GM21390 (cell line): ENCODE results near the gene BCL7A.
"Not testable (repeated sequence)": the region's sequence is repeated elsewhere in the genome, so short reads cannot be mapped to it uniquely, and the experiment has no call there.

ENCODE experiments used
- ATAC-seq: cut with Tn5 transposase; IDR thresholded peaks from one replicate; pipeline ENCODE4 v1.9.1; 2021; ENCODE audit not compliant: unreplicated experiment

Gene BCL7A

GRCh38 chr12:122051231-122051876 lies 29.7 kb downstream of the BCL7A start:
- no peak for ATAC-seq

- ATAC-seq = no peak
These were observed 30.6 kb downstream of the BCL7A start for GRCh38 chr12:122052285-122052684.

GRCh38 chr12:122054842-122055520 lies 33.3 kb downstream of the BCL7A start:
- ATAC-seq = no peak

DNA sequence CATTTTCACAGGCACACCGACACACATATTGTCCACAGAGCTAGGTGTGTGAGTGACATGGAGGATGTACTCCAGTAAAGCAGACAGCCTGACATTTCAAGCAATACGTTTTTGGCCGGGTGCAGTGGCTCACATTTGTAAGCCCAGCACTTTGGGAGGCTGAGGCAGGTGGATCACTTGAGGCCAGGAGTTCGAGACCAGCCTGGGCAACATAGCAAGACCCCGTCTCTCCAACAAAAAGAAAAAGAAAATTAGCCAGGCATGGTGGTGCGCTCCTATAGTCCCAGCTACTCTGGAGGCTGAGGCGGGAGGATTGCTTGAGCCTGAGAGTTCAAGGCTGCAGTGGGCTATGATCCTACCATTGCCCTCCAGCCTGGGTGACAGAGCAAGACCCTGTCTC lies 34.7 kb downstream of the BCL7A start:
- not testable (repeated sequence) for ATAC-seq

DNA sequence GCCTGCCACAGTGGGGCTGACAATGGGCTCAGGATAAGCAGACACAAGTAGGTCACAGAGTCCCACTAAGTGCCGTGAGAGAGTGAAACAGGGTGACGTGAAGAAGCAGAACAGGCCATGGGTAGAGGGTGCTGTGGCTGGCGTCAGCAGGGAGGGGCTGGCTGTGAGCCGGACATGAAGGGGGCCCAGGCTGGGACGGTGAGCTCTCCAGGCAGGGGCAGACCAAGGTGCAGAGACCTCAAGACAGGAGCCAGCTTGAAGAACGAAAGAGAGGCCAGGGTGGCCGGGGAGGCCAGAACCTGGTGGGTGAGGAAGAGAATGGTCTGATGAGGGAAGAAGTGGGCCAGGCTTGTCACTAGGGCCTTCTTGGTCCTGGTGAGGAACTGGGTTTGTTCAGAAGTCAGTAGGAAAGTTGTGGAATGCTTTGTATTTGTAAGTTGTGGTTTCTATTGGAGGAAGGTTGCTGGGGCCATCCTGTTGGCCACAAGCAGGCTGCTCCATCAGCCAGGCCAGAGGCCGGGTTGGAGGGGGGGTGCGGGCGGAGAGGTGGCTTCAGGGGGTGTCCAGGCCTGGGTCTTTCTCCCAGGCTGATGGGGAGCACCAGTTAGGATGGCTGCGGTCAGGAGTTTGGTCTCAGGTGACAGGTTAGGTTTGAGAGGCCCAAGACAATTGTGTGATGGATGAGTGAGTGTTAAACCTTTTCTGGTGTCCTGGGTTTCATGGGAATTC lies 35.5 kb downstream of the BCL7A start:
- no peak for ATAC-seq

DNA sequence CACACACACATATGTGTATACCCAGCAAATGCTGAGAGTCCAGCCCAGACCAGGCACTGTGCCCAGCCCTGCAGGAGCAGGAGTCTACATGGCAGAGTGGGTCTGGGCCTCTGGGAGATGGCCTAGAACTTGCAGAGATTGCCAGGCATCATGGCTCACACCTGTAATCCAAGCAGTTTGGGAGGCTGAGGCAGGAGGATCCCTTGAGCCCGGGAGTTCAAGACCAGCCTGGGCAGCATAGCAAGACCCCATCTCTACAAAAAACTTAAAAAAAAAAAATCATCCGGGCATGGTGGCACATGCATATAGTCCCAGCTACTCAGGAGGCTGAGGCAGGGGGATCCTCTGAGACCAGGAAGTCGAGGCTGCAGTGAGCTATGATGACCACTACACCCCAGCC lies 36.1 kb downstream of the BCL7A start:
- no peak for ATAC-seq

- no peak for ATAC-seq
These were observed 37.0 kb downstream of the BCL7A start for GRCh38 chr12:122058549-122059149.

GRCh38 chr12:122059203-122059960 lies 37.7 kb downstream of the BCL7A start:
- ATAC-seq = no peak

DNA sequence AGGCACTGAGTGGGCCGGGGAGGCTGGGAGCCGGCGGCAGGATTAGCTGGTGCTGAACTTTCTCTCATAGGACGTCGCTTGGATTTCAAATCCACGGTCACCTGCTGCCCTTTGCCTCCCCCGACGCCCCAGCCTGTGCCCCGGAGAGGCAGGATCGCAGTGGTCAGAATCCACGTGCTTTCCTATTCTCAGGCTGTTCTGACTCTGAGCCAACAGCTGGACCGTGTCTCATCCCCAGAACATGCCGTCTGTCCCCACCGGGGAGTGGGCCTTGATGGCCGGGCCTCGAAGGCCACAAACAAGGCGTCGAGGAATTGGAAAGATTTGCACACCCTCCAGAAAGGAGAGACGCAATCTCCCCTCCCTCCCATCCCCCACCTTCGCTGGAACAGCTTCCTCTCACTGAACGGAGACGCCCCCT lies 38.4 kb downstream of the BCL7A start:
- ATAC-seq = no peak

DNA sequence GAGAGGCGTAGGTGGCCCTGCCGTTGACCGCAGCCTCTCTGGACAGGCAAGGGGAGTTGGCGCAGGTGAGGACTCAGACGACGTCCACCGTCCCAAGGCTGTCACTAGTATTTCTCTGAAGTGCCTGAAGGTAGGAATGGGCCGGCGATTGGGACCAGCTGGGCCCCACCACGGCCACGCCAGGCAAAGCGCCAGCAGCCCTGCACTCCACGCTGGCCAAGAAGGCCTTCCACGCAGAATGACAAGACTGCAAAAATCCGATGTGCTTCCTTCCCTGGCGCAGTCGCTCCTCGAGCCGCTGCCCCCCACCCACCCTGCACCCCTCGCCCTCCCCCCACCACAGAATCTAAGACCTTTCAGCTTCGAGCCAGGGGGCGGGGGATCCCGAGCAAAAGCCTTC lies 39.6 kb downstream of the BCL7A start:
- ATAC-seq = no peak

GRCh38 chr12:122062832-122063693 lies 41.4 kb downstream of the BCL7A start:
- no peak for ATAC-seq

GRCh38 chr12:122063694-122064024 lies 42.0 kb downstream of the BCL7A start:
- ATAC-seq = no peak

- ATAC-seq = no peak
These were observed 42.5 kb downstream of the BCL7A start for GRCh38 chr12:122064025-122064777.

DNA sequence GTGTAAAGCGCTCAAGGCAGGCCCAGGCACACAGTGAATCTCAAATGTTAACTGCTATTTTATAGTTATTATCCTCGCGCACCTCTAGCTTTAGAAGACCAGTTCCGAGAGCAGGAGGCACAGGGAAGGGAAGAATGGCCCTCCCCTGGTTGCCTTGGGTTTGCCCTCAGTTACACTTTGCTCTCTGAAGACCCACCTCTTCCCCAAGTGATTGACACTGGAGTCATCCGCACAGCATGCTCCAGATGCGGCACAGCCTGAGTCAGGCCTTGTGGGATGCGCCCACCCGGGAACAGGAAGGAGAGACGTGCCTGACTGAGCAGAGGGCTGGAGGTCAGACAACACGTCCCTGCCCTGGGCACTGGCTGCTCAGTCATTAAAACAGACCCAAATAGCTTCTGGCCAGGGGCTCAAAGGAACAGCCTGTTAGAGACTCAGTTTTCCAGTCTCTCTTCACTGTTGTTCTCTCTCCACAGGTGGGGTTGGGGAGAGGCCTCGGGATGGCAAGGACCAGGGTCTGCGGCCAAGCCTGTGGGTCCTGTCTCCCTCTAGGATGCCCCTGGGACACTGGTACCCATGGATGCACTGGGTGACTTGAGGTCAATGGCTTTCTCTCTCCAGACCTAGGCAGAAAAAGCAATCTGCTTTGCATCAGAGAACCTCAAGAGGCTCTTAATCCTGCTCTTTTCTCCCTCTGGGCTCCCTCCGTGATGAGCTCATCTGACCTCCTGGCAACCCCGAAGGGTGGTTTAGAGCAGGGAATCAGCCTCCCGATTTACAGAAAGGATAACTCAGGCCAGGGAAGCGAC lies 43.3 kb downstream of the BCL7A start:
- ATAC-seq = no peak

GRCh38 chr12:122067548-122067947 lies 45.9 kb downstream of the BCL7A start:
- ATAC-seq = no peak

- ATAC-seq = peak; percentile 93
These were observed 46.3 kb downstream of the BCL7A start for GRCh38 chr12:122067966-122068365.

DNA sequence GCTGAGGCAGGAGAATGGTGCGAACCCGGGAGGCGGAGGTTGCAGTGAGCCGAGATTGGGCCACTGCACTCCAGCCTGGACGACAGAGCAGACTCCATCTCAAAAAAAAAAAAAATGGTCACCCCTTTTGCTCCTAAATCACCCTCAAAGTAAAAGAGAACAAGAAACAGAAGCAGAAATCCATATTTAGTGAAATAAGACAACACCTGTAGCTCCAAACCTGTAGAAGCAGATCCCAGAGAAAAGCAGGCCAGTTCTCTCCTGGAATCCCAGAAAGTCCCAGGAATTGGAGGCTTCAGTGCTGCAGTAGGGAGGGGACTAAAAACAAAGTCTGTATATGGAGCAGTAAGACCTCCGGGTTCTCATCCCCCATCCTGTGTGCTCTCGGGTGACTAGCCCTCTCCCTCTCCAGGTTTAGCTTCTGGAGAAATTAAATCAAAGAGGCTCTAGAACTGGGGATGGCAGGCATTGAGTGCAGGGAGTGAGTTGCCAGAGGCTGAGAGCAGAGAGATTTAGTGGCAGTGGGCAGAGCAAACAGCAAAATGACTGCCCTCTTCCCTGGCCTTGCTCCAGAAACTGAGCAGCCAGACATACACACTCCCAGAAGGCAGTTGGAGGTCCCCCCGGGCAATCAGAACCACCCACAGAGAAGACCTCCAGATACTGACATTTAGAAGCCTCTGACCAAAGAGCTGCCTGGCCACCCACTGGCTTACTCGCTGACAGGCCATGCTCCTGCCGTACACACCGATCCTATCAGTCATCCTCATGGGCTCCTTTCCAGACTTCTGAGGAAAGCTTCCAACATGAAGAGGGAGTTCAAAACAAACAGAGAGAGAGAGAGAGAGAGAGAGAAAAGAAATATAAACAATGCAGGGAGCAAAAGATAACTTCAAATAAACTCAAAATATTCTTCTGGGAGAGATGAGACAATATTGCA lies 50.6 kb downstream of the BCL7A start:
- ATAC-seq = no peak

GRCh38 chr12:122073815-122074214 lies 52.1 kb downstream of the BCL7A start:
- no peak for ATAC-seq
